GM18867 (cell line): ENCODE measurements around the gene SOCS2.
A peak's percentile ranks its signal among the peaks of the same experiment; 100 is the strongest.
"Not testable (repeated sequence)": the region's sequence is repeated elsewhere in the genome, so short reads cannot be mapped to it uniquely, and the experiment has no call there.

Source experiments
- ATAC-seq: cut with Tn5 transposase; IDR thresholded peaks from one replicate; pipeline ENCODE4 v1.9.1; 2021; ENCODE audit warnings: mild to moderate bottlenecking, moderate library complexity; ENCODE audit not compliant: unreplicated experiment

SOCS2 gene

DNA sequence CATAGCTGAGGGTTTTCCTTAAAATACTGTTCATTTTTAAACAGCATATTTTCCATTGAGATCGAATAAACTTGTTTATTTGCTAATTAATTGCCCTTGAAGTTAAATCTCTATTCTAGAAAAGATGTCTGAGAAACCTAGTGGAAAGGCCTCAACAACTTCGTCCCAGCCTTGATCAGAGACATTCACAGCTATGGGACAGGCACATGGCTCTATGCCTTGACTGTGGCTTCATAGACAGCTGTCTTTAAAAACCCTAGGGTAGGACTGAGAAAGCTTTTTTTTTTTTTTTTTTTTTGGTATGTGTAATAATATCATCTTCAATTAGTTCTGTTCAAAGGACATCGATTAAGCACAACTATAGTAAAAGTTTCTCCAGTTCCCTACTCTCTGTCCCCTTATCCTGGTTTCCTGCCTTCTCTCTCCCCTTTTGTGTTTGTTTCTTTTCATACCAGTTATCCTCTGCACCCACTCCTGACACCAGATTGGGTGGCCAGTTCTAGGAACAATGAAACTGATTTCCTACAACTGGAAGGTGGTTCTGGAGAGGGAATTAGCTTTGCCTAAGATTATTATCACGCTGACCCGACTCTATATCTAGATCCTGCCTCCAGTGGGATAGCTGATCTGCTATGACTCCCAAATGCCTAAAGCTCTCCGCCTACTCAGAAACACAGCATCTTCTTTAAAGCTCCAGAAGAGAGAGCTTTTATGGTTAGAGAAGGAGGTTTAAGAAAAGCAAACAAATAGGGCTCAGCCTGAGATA is 20.3 kb downstream of the SOCS2 start:
- no peak for ATAC-seq

DNA sequence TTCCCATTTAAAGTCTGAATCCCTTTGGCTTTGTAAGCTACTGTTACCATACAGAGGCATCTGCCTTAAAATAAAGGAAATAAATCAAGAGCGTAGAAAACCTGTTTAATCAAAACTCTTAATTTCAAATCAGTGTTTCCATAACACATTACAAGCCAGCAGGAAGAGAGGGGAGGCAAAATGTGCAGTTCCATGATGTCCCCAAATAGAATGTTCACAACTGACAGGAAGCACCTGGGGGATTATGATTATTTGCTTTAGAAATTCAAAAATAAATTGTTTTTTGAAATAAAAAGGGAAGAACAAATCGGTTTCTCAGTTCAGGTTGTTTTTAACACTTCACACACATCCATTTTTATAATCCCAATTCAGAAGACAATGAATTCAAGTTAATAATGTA is 21.4 kb downstream of the SOCS2 start:
- no peak for ATAC-seq

DNA sequence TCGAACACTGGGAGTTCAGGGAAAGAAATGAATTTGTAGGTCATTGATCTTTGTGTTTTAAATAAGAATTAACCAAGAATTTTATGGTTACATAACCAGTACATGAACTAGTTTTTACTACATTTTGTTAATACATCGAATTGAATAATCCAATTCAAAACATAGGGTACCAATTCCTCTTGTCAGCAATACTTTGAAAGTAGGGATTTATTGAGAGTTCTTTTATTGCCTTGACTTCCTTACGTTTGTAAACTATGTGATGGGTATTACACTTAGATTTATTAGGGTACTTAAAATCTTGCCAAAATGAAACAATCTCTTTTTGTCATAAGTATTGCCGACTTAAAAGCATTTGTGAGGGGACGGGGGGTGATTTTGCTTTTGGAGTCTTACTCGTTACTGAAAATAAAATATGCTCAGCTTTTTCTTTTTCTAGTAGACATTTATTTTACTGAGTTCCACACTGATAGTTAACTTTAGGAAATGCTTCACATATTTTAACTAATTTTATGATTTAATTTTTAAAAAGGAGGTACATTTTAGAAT is 22.4 kb downstream of the SOCS2 start:
- ATAC-seq = no peak

DNA sequence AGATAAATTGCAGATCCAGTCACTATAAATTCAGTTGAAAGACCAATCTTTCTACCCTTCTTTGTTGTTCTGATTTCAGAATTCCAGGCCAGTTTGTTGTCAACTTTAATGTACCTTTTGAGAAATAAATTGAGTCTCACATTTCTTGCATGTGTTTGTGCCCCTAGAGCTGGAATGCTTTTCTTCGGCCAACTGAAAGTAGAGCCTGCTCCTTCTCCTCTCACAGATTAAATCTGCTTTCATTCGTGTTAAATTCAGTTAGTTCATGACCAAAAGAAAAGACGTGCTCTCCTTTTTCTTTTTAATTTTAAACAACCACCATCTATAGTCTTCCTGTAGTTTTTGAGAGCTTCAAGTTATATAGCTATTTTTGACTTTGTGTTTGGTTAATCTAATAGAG is 22.9 kb downstream of the SOCS2 start:
- no peak for ATAC-seq

DNA sequence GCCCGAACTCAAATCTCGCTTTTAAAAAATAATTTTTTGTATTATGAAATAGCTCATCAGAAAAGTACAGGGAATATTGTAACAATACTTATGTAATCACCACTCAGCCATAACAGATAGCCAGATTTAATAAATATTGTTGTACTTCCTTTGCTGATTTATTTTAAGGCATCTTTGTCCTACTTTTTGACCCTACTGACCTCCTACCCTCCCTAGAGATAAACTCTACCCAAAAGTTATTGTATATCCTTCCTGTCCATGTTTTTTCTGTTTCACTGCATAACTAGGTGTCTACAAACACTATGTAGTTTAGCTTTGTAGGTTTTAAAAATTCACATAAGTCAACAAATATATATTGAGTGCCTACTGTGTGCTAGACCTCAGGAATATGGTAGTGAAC is 25.1 kb downstream of the SOCS2 start:
- ATAC-seq = no peak

DNA sequence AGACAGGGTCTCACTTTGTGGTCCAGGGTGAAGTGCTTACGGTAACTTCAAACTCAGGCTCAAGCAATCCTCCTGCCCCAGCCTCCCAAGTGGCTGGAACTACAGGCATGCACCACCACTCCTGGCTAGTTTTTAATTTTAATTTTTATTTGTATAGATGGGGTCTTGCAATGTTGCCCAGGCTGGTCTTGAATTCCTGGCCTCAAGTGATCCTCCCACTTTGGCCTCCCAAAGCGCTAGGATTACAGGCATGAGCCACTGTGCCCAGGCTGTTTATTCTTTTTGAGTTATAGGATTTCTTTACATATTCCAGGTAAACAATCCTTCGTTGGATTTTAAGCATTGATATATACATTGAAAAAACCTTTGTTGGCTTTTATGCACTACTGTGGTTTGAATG is 26.7 kb downstream of the SOCS2 start:
- ATAC-seq = no peak

DNA sequence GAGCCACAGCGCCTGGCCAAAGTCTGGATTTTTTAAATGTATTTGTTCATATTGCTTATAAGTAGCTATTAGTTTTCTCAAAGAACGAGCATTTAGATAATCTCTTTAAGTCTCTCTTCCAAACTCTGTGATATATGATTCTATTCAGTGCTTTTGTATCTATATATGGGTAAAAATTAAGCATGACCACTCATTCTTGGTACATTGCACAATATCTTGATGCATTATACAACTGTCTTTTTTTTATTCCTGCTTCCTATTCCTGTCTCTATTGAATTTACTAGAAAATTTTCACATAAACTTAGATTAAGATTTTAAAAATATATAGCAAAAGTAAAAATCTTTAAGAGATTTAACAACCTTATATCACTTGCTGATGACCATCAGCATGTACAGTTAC is 29.1 kb downstream of the SOCS2 start:
- no peak for ATAC-seq

DNA sequence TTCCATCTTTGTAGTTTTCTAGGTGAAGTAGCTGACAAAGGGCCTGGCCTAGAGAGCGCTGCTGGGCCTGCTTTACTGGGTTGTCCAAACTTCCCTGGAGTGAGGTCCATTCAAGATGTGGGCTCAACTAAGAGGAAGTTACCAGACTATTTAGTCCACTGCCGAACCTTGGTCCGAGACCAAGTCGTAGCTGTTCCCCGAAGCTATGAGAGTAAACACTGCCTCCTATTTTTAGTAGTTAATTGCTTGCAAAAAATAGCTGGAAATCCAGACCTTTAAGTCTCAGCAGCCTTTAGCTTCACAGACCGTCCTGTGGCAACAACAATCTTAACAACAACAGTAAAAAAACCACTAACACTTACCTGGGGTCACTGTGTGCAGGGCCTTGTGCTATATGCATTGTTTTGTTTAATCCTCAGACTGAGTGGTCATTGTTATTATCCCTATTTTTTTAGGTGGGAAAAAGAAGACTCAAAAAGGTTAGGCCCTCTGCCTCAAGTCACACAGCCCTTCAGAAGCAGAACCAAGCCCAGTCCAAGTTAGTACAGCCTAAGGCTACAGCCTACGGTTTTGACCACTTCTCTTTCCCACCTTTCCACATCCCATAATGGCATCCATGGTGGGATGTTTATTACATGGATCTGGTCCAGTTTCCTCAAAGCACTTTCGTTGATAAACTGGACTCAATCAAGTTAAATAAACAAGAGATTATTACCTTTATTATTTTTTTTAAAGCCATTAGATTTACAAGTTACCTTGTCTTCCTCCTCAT is 30.6 kb downstream of the SOCS2 start:
- no peak for ATAC-seq

DNA sequence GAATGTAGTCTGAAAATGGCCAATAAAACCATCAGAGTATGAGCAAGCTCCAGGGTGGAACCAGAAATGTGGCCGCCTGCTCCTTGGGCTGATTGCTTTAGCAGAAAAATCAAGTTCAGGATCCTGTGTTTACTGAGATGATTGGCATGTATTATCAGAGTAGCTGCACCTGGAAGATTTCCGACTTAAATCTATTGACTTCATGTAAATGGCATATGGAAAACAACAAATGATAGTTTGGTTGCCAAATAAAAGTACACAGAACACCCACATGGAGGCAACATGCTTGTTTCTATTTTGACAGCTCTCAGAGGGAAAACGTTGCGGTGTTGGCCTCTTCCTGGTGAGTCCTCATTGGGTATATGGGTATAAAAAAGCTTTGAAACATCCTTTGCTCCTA is 31.3 kb downstream of the SOCS2 start:
- no peak for ATAC-seq

DNA sequence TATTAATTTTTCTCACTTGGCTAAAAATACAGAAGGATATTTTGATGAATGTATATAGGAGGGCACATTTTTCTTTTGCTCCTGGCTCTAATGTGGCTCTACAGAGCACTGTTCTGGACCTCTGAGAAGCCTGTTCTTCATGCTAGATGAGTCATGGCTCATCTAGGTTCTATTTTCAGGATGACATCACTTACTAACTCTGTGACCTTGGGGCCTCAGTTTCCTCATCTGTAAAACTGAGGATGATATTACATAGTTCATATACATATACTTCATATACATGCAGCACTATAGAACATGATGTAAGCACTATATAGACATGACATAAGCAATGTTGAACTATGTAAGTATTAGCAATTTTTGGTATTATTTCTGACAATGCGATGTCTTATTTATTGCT is 35.8 kb downstream of the SOCS2 start:
- ATAC-seq = no peak

DNA sequence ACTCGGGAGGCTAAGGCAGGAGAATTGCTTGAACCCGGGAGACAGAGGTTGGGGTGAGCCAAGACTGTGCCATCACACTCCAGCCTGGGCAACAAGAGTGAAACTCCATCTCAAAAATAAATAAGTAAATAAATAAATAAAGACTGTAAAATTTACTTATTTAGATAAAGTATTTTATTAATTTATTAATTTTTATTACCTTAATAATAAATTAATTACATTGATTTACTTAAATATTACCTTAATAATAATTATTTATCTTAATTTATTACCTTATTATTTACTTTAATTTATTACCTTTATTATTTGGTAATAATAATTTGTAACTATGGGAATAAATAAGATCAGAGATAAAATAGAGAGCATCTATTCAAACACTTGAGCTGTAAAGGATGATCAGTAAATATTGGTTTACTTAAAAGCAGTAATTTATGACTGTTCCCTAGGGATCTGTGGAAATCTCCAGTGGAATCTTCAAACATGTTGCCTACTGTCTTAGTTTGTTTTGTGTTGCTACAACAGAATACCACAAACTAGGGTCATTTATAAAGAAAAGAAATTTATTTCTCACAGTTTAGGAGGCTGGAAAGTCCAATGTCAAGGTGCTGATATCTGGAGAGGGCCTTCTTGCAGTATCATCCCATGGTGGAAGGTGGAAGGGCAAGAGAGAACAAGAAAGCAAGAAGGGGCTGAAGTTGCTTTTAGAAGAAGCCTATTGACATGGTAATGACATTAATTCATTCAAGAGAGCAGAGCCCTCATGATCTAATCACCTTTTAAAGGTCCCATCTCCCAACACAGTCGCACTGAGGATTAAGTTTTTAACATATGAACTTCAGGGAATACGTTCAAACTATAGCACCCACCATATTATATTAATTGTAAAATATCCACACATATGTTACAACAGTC is 37.1 kb downstream of the SOCS2 start:
- ATAC-seq = no peak

DNA sequence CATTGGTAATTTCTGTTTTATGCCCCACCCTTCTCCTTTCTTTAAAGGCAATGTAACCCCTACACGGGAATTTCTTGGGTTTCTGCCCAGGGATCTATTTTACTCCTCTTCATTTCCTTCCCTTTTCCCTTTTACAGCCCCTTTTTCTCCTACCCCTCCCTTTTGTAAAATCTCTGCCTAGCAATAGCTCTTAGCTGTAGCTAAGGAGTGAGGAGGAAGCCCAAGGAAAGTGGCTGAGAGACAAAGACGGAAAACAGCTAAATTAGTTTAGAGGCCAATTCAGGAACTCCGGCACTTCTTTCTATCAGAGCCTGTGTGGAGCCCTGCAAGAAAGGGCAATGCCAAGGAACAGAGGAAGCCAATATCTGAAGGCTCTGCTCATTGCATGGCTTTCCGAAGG is 40.3 kb downstream of the SOCS2 start:
- ATAC-seq = no peak

DNA sequence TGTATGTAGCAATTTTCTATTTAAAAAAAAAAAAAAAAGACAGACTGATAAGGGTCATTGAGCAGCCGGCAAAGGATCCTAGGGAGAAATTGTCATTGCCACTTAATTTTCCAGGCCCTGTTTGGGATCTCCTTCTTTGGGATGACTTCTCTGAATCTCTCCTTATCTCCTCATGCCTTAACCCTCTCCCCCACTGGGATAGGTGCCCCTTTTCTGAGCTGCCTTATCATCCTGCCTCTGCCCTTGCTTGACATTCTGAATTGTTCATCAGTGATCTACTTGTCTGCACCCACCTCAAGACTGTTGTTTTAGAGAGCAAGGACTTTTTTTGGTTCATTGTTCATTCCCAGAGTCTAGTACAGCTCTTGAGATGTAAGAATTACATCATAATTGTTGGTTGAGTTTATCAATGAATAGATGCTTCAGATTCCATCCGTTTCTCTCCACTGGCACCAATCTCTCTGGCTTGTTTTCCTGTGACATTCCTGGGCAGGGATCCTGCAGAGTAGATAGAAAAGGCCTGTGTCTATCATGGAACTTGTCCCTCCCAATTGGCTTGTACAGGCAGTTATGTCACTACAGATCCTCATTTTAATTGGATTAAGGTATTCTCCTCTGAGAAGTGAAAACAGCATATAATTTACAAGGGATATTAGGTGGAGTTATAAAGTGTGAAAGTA is 42.6 kb downstream of the SOCS2 start:
- ATAC-seq = no peak

DNA sequence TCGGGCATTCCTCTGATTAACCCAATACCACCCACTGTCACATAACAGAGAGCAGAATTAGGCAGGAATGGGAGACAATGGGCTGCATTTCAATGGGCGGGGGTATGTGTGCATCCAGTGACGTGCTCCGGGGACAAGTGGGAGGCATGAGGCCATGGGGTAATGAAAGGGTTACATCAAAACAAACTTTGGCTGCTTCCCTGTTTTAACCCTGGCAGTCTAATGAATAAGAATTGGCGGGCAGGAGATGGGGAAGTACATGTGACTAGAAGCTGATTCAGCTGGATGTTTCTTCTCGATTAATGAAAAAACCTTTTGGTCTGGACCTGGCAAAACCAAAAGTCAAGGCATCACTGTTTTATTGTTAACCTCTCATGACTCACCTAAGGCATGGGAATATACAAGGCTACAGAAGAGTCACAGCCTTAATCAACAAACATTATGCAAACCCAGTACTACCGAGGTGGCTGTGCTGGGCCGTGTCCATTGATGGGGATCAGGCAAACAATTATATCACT is 44.2 kb downstream of the SOCS2 start:
- ATAC-seq = no peak

DNA sequence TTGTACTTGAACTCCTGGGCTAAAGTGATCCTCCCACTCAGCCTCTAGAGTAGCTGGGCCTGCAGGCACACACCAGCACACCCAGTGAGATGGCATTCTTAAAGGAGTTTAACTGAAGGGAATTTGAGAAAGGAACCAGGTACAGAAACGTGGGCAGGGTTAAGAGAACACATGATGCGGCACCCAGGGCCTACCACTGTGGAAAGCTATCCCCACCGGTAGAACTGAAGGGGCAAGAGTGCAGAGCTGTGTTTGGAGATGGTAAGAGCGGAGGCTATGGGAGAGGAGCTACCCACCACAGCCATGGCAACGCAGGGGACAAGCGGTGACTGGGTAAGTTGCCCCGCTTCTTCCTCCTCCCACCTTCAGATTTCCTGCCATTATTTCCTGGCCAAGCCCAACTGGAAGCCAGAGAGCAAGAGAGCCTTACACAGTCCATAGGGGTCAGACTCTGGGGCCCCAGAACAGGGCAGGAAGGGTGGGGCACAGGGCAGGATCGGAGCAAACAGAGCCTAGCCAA is 46.5 kb downstream of the SOCS2 start:
- ATAC-seq = no peak

DNA sequence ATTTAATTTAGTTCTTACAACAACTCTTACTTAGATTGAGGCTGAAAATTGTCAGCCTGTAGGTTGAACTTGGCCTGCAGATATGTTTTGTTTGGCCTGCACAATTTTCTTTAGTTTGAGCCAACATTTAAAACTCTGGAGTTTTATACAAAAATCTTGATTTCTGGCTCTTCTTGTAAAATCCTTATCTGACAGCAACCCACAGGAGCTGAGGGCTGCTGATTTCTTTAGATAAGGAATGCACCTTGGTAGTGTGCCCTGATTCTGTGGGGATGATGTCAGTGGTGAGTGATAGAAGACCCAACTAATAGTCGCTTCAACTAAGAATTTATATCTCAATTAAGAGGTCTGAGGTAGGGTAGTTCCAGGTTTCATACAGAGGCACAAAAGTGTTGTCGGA is 49.5 kb downstream of the SOCS2 start:
- ATAC-seq = no peak

DNA sequence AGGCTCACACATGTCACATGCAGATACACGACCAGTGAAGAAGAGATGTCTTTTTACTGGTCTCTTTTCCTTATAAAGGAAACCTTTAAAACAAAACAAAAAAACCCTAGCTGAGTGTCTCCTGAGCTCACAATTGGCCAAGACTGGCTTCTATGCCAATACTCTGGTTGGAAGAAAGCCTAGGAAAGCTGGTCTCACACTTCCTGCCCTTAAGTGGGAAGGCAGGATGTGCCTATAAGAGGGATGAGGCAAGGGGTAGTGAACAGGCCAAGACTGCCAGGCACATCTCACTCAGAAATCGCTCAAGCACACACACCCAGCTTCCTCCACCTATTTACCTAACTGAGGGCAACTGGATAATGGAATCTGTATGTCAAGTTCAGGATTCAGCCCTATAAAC is 50.0 kb downstream of the SOCS2 start:
- no peak for ATAC-seq

DNA sequence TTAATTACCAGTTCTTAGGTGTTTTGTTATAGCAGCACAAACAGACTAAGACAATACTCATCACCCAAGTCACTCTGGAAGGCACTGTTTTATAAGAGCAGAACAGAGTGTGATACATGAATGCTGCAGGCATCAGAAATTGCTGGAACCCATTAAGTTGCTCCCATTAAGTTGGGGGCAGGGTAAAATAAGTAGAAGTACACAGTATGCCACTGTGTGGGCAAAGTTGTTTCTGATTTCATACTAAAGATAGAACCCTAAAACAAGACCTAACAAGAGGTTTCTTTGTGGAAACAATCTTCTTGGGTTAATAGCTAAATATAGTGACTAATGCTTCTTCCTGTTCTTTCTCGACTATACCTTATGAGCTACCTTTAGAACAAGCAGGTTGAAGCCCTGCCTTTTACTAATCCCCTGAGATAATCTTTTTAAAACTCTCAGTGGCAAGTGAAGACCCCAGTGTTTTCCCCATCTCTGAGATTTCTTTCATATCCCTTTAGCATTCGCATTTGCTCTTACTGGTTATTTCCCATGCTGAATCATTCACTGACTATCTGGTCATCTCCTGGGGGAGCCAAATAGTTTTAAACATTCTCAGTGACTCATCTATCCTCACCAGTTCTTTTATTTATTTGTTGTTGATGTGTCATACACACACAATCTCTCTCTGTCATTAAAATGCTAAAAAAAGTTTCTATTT is 52.3 kb downstream of the SOCS2 start:
- peak; percentile 68 for ATAC-seq

DNA sequence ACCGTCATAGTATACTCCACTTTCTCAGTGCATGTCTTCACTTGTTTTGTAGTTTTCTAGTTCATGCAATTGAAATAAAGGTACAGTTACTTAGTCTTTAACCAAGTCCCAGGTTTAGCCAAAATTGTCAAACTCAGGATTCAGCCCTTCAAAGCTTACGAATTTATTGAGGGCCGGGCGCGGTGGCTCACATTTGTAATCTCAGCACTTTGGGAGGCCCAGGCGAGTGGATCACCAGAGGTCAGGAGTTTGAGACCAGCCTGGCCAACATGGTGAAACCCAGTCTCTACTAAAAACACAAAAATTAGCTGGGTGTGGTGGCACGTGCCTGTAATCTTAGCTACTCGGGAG is 52.8 kb downstream of the SOCS2 start:
- not testable (repeated sequence) for ATAC-seq

DNA sequence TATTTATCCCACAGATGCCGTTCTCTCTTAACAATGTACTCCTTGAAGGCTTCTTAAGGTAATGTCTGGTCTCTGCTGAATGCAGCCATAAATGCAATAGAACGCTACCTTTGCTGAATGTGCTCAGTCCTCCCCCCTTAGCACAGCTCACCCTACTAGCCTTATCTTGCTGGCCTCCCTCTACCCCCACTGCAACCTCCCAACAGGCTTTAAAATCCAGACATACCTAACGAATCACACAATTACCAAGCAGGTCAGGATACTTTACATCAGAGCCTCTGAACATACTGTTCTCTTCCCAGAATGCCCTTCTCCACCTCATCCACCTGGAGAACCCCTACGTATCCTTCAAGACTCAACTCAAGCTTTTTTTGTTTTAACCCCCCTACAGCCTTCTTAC is 53.7 kb downstream of the SOCS2 start:
- no peak for ATAC-seq
